ENCODE data around the gene PSAP. TPM values are rescaled to one million over a fixed set of nuclear protein-coding genes. Genes with fewer than 3 reads are reported as not detected.

The PSAP gene
- total RNA-seq, 1 experiment from 2014 or later = 1,316 TPM

DNA sequence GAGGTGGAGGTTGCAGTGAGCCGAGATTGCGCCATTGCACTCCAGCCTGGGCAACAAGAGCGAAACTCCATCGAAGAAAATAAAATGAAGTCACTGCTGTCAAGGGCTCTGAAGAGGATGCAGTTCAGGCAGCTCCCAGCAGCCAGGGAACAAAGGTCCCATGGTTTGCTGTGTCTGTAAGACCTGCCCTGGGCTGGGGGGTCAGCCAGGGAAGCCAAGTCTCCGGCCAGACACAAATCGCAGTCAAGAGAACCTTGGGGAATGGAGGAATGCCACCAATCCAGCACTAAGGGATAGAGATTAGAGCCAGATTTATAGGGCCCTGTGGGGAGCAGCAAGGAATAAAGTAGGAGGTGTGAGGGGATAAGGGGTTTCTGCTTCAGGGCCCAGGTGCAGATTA is 48.8 kb downstream of the PSAP start:
- ChIA-PET POLR2A (no interaction called here), CTCF (no interaction called here)
- no peaks in the 10 kb centered on the region for H3K4me1 Mint-ChIP-seq (ENCODE audit: low read depth, unreplicated experiment)
- peaks cover 3% of the 10 kb centered on the region for H3K27me3 Mint-ChIP-seq (ENCODE audit: insufficient read depth, unreplicated experiment)
- BruUV-seq (replicated peaks) = no TSS peak
- intact Hi-C loops (cut with micrococcal nuclease; ENCODE audit: unreplicated experiment) = no loop called here
- Histone ChIP-seq H3K36me3 (ENCODE audit: control insufficient read depth, insufficient read depth, low read length) (no peaks in the 10 kb centered on the region), H3K4me1 (no peaks in the 10 kb centered on the region), H3K27me3 (replicated peaks; ENCODE audit: control insufficient read depth, insufficient read depth, low read length) (no peaks in the 10 kb centered on the region), H3K9me3 (no peaks in the 10 kb centered on the region), H3K4me3 (ENCODE audit: low read depth, low read length) (no peak overlapping the region)
- TF ChIP-seq, protein P1, sequence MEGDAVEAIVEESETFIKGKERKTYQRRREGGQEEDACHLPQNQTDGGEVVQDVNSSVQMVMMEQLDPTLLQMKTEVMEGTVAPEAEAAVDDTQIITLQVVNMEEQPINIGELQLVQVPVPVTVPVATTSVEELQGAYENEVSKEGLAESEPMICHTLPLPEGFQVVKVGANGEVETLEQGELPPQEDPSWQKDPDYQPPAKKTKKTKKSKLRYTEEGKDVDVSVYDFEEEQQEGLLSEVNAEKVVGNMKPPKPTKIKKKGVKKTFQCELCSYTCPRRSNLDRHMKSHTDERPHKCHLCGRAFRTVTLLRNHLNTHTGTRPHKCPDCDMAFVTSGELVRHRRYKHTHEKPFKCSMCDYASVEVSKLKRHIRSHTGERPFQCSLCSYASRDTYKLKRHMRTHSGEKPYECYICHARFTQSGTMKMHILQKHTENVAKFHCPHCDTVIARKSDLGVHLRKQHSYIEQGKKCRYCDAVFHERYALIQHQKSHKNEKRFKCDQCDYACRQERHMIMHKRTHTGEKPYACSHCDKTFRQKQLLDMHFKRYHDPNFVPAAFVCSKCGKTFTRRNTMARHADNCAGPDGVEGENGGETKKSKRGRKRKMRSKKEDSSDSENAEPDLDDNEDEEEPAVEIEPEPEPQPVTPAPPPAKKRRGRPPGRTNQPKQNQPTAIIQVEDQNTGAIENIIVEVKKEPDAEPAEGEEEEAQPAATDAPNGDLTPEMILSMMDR (IDR thresholded peaks at IDR 0.05; ENCODE audit: insufficient read depth in 1 of 2, low read depth in 1 of 2, low read length in 1 of 2, severe bottlenecking in 1 of 2, unreplicated experiment in 1 of 2) = no peak
- no peak overlapping the region for H3K4me3 Mint-ChIP-seq (ENCODE audit: unreplicated experiment)
- DNase-seq = no peak
- H3K27ac Mint-ChIP-seq (ENCODE audit: unreplicated experiment) = no peak overlapping the region
- H3K9me3 Mint-ChIP-seq (ENCODE audit: unreplicated experiment) = no peaks in the 10 kb centered on the region
- no peaks in the 10 kb centered on the region for H3K36me3 Mint-ChIP-seq (ENCODE audit: insufficient read depth, unreplicated experiment)

DNA sequence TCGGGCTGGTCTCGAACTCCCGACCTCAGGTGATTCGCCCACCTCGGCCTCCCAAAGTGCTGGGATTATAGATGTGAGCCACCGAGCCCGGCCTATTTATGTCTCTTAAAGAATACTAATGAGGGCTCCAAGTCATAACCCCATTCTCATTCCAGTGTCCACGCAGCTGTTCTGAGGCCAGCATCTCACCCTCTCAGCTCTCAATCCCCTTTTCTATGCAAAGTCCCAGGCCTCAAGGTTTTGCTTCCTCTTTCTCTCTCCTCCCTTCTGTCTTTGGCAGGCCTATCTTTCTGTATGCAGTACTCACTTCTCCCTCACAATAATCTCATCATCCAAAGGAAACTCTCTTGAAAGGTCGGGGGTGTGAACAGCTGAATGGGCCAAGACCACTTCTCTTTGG is 49.7 kb downstream of the PSAP start:
- DNase-seq = no peak
- intact Hi-C loops (cut with micrococcal nuclease; ENCODE audit: unreplicated experiment) = no loop called here
- H3K36me3 Mint-ChIP-seq (ENCODE audit: insufficient read depth, unreplicated experiment) = no peaks in the 10 kb centered on the region
- H3K9me3 Mint-ChIP-seq (ENCODE audit: unreplicated experiment) = no peaks in the 10 kb centered on the region
- Histone ChIP-seq H3K27me3 (replicated peaks; ENCODE audit: control insufficient read depth, insufficient read depth, low read length) (no peaks in the 10 kb centered on the region), H3K9me3 (no peaks in the 10 kb centered on the region), H3K4me3 (ENCODE audit: low read depth, low read length) (no peak overlapping the region), H3K4me1 (no peaks in the 10 kb centered on the region), H3K36me3 (ENCODE audit: control insufficient read depth, insufficient read depth, low read length) (no peaks in the 10 kb centered on the region)
- H3K27me3 Mint-ChIP-seq (ENCODE audit: insufficient read depth, unreplicated experiment) = peaks cover 4% of the 10 kb centered on the region
- TF ChIP-seq, protein P1 (IDR thresholded peaks at IDR 0.05; ENCODE audit: insufficient read depth in 1 of 2, low read depth in 1 of 2, low read length in 1 of 2, severe bottlenecking in 1 of 2, unreplicated experiment in 1 of 2) = no peak
- H3K4me1 Mint-ChIP-seq (ENCODE audit: low read depth, unreplicated experiment) = no peaks in the 10 kb centered on the region
- POLR2A ChIA-PET = no interaction called here
- H3K27ac Mint-ChIP-seq (ENCODE audit: unreplicated experiment) = no peak overlapping the region
- CTCF ChIA-PET = no interaction called here
- no TSS peak for BruUV-seq (replicated peaks)
- H3K4me3 Mint-ChIP-seq (ENCODE audit: unreplicated experiment) = no peak overlapping the region

DNA sequence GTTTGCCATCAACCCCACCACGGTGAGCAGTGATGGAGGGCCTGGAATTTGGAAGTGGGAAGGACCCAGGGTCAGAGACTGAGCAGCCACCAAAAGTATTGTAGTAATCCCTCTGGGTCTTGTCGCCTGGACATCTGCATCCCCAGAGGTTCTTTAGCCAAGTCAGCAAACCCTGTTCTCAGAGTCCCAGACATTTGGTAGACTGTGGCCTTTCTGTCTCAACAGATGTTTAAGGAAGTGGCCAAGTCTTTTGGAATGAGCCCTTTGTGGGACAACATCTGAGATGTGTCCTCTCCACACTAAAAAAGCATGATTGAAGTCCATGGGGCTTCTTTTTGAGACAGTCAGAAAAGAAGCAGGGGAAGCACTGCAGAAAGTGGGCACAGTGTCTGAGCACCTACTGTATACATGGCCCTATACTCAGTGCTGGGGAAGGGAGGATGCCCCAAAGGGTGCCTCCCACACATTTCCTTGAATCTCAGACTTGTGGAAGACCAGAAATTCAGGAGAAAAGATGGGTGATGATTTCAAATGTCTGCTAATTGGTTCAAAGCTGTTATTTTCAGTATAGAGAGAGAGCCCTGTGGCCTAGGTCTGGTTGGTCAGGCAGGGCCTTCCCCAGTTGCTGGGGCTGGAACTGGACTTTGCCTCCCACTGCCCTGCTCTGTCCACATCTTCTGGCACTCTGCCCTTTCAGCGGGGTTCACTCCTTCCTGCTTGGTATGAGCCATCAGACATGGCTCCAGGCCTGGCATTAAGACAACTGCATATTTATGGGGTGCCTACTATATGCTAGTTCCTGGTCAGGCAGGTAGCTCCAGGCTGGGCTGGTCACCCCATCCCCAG is 51.2 kb downstream of the PSAP start:
- Mint-ChIP-seq H3K4me1 (ENCODE audit: low read depth, unreplicated experiment) (no peaks in the 10 kb centered on the region), H3K36me3 (ENCODE audit: insufficient read depth, unreplicated experiment) (no peaks in the 10 kb centered on the region), H3K4me3 (ENCODE audit: unreplicated experiment) (no peak overlapping the region), H3K27me3 (ENCODE audit: insufficient read depth, unreplicated experiment) (peaks cover 4% of the 10 kb centered on the region), H3K27ac (ENCODE audit: unreplicated experiment) (no peak overlapping the region), H3K9me3 (ENCODE audit: unreplicated experiment) (no peaks in the 10 kb centered on the region)
- TF ChIP-seq, protein P1 (IDR thresholded peaks at IDR 0.05; ENCODE audit: insufficient read depth in 1 of 2, low read depth in 1 of 2, low read length in 1 of 2, severe bottlenecking in 1 of 2, unreplicated experiment in 1 of 2) = no peak
- no peaks in the 10 kb centered on the region for H3K36me3 ChIP-seq (ENCODE audit: control insufficient read depth, insufficient read depth, low read length)
- CTCF ChIA-PET = no interaction called here
- no peaks in the 10 kb centered on the region for H3K9me3 ChIP-seq
- no peaks in the 10 kb centered on the region for H3K27me3 ChIP-seq (replicated peaks; ENCODE audit: control insufficient read depth, insufficient read depth, low read length)
- POLR2A ChIA-PET = no interaction called here
- intact Hi-C loops (cut with micrococcal nuclease; ENCODE audit: unreplicated experiment) = no loop called here
- DNase-seq = no peak
- no peaks in the 10 kb centered on the region for H3K4me1 ChIP-seq
- BruUV-seq (replicated peaks) = no TSS peak
- no peak overlapping the region for H3K4me3 ChIP-seq (ENCODE audit: low read depth, low read length)
